RWPE2 (cell line): ENCODE measurements around the gene PPP1R37.

ENCODE experiments used
- ATAC-seq: fragments of 200-7000 bp; cut with Tn5 transposase; 3 replicates; pipeline ENCODE4 v1.9.1; 2021; ENCODE audit warnings: low read depth
- DNase-seq: peaks from one replicate; pipeline ENCODE4 v3.0.0-alpha.2; 2020; ENCODE audit warnings: low spot score
- H3K27ac ChIP-seq: fragments of 450-650 bp; 2 replicates; pipeline ENCODE4 v1.5.1; 2017; ENCODE audit warnings: mild to moderate bottlenecking; ENCODE audit not compliant: poor library complexity, severe bottlenecking
- H3K27me3 ChIP-seq: fragments of 250-450 bp; sonication (Bioruptor Pico); 2 replicates; pipeline ENCODE4 v1.5.1; 2021; ENCODE audit warnings: mild to moderate bottlenecking, moderate library complexity; ENCODE audit not compliant: insufficient read depth, poor library complexity, severe bottlenecking
- H3K36me3 ChIP-seq: fragments of 250-450 bp; sonication (Bioruptor Pico); 2 replicates; pipeline ENCODE4 v1.5.1; 2020; ENCODE audit warnings: low read depth, mild to moderate bottlenecking, moderate library complexity
- H3K4me1 ChIP-seq: fragments of 250-450 bp; sonication (Bioruptor Pico); 2 replicates; pipeline ENCODE4 v1.5.1; 2021; ENCODE audit warnings: mild to moderate bottlenecking, moderate library complexity; ENCODE audit not compliant: insufficient read depth, poor library complexity, severe bottlenecking
- H3K4me3 ChIP-seq: fragments of 250-450 bp; sonication (Bioruptor Pico); 2 replicates; pipeline ENCODE4 v1.5.1; 2021; ENCODE audit warnings: mild to moderate bottlenecking, moderate library complexity; ENCODE audit not compliant: severe bottlenecking
- H3K9me3 ChIP-seq: fragments of 250-450 bp; sonication (Bioruptor Pico); 2 replicates; pipeline ENCODE4 v1.5.1; 2021; ENCODE audit warnings: mild to moderate bottlenecking, moderate library complexity; ENCODE audit not compliant: severe bottlenecking
- CTCF ChIP-seq: fragments of 450-650 bp; IDR thresholded peaks from one replicate; pipeline ENCODE4 v1.5.1; 2017; ENCODE audit warnings: mild to moderate bottlenecking, moderate library complexity; ENCODE audit not compliant: poor library complexity, severe bottlenecking

The PPP1R37 gene

GRCh38 chr19:45136507-45137178, 43.7 kb downstream of the PPP1R37 start:
- no peak for DNase-seq
- Histone ChIP-seq H3K4me3 (no peak overlapping the region), H3K27ac (no peak overlapping the region), H3K27me3 (no peaks in the 10 kb centered on the region), H3K9me3 (no peaks in the 10 kb centered on the region), H3K36me3 (no peaks in the 10 kb centered on the region), H3K4me1 (no peaks in the 10 kb centered on the region)
- TF ChIP-seq CTCF: no peak
- no peak for ATAC-seq

DNA sequence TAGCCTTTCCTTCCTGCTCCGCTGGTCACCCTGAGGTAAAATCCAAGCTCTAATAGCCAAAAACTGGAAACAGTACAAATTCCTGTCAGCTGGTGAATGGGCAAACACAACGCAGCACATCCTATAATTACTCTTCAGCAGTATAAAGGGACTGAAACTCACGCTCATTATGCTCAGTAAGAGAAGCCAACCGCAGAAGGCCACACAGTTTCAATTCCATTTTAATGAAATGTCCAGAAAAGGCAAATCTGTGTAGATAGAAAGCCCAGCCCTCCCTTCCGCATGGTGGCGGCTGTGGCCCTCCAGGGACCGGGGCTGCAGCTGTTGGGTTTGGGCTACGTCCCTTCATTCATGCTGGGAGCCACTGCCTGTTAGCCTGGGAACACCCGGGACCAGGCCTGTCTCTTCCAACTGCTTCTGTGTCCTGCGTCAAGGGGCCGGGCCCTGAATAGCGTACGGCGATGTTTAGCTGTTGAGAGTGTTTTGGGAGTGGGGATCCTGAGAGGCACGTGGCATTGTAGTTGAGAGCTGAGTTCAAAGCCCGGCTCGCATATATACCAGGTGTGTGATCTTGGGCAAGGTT, 44.3 kb downstream of the PPP1R37 start:
- DNase-seq (no peak), ATAC-seq (no peak)
- Histone ChIP-seq H3K36me3 (0 out of 2 replicates have a peak, but pooled peaks cover 1% of the 10 kb centered on the region), H3K27ac (no peak overlapping the region), H3K27me3 (no peaks in the 10 kb centered on the region), H3K4me3 (no peak overlapping the region), H3K9me3 (no peaks in the 10 kb centered on the region), H3K4me1 (no peaks in the 10 kb centered on the region)
- TF ChIP-seq CTCF: no peak

DNA sequence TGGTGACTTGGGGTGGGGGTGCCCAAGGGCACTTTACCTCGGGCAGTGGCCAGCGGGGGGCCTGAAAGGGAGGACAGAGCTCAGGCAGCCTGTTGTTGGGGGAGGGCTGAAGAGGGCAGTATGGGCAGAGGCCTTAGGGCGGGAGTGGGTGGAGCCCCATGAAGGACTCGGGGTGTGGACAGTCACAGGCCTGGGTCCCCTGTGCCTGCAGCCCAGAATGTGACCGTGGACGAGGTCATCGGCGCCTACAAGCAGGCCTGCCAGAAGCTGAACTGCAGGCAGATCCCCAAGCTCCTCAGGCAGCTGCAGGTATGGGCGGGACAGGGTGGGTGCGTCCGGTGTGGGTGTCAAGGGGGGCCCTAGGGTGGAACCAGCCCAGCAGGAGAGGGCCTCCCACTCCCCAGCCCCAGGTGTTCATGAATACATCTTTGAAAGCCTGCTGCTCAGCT, 45.3 kb downstream of the PPP1R37 start:
- 0 out of 2 replicates have a peak, but pooled peaks cover 6% of the 10 kb centered on the region for H3K36me3 ChIP-seq
- H3K27ac ChIP-seq: no peak overlapping the region
- no peak overlapping the region for H3K4me3 ChIP-seq
- TF ChIP-seq CTCF: no peak
- ATAC-seq (no peak), DNase-seq (no peak)
- H3K9me3 ChIP-seq: no peaks in the 10 kb centered on the region
- H3K4me1 ChIP-seq: no peaks in the 10 kb centered on the region
- no peaks in the 10 kb centered on the region for H3K27me3 ChIP-seq

DNA sequence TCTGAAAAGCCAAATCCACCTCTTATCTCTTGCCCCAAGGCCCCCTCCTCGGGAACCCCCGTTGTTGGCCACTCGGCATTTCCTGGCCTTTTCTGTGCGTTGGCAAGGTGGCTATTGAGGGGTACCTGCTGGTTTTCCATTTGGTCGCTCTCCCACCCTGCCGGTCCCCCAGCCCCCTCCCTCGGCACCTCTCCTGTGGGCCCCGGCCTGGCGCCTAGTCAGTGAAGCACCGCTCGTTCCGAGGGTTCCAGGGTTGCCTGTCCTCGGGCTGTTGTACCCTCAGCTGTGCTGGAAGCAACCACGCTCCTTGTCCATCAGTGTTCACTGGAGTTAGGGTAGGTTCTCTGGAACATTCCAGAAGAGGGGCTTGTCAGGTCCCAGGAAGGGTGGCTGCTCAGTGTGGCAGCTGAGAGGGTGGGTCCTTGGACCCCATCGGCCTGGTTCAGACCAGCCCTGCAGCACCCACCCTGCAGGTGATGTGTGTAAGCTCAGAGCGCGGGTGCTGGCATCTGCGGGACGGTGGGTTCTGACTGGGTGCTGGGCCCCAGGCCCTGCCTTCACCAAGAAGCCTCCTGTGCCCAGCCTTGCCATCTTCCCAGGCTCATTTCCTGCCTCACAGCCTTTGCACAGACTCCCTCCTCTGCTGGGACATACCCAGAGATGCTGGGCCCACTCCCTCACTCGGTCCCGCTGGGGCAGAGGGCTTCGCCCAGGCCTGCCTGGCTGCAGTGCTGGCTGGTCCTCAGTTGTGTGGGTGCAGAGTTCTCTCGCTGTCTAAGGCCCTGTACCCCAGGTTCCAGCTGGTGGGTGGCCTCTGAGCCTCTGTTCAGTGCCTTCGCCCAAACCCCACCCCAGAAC, 46.5 kb downstream of the PPP1R37 start:
- Histone ChIP-seq H3K27ac (no peak overlapping the region), H3K27me3 (no peaks in the 10 kb centered on the region), H3K9me3 (no peaks in the 10 kb centered on the region), H3K36me3 (peaks cover 10% of the 10 kb centered on the region; the same call in 1 of the 2 replicates), H3K4me3 (no peak overlapping the region), H3K4me1 (no peaks in the 10 kb centered on the region)
- DNase-seq (no peak), ATAC-seq (no peak)
- TF ChIP-seq CTCF: no peak
